ENCODE data around the gene TMEM171. TPM values are rescaled to one million over a fixed set of nuclear protein-coding genes. Genes with fewer than 3 reads are reported as not detected.

The TMEM171 gene
- polyA plus RNA-seq: 1 to 10 TPM in 1 of 3 donors, under 1 TPM in 1, not detected in 1; 0.52 to 2.5 TPM

- no peak within 1 kb of the TSS for H3K27ac ChIP-seq (ENCODE audit: low read depth, low read length)
- 1 to 2% (median 2%) methylated on average over 61 to 94 of the region's 94 CpGs for WGBS, 3 donors
Measured at GRCh38 chr5:73120222-73121118, at the start of gene TMEM171. TMEM171 (plus strand) TSS chr5:73120575; CDS start chr5:73123374, 2,799 bp downstream.

GRCh38 chr5:73081093-73081492 lies 39.3 kb upstream of the TMEM171 start:
- H3K27ac ChIP-seq (ENCODE audit: low read depth, low read length): no peak overlapping the region
- WGBS, 3 donors: 83 to 94% (median 91%) methylated on average over 4 of the region's 4 CpGs

- no peak overlapping the region for H3K27ac ChIP-seq (ENCODE audit: low read depth, low read length)
- WGBS, 3 donors: 80 to 96% (median 94%) methylated on average over 4 of the region's 4 CpGs
Measured at GRCh38 chr5:73088026-73088425, 32.3 kb upstream of the TMEM171 start.

- H3K27ac ChIP-seq (ENCODE audit: low read depth, low read length): no peak overlapping the region
- WGBS, 3 donors: 93 to 95% (median 95%) methylated on average over 7 of the region's 7 CpGs
Measured at GRCh38 chr5:73093943-73094342, 26.4 kb upstream of the TMEM171 start.

GRCh38 chr5:73094415-73094814 lies 26.0 kb upstream of the TMEM171 start:
- H3K27ac ChIP-seq (ENCODE audit: low read depth, low read length): no peak overlapping the region
- WGBS, 3 donors: 74 to 78% (median 77%) methylated on average over 1 of the region's 1 CpG

- no peak overlapping the region for H3K27ac ChIP-seq (ENCODE audit: low read depth, low read length)
- WGBS, 3 donors: 92 to 96% (median 96%) methylated on average over 6 of the region's 6 CpGs
Measured at GRCh38 chr5:73095564-73096238, 24.7 kb upstream of the TMEM171 start.

- H3K27ac ChIP-seq (ENCODE audit: low read depth, low read length): no peak overlapping the region
- 76 to 95% (median 81%) methylated on average over 1 of the region's 1 CpG for WGBS, 3 donors
Measured at GRCh38 chr5:73096239-73096575, 24.2 kb upstream of the TMEM171 start.

- 92 to 95% (median 92%) methylated on average over 2 of the region's 2 CpGs for WGBS, 3 donors
- H3K27ac ChIP-seq (ENCODE audit: low read depth, low read length): no peak overlapping the region
Measured at GRCh38 chr5:73097740-73098139, 22.6 kb upstream of the TMEM171 start.

- no peak overlapping the region for H3K27ac ChIP-seq (ENCODE audit: low read depth, low read length)
- WGBS, 3 donors: 89 to 97% (median 95%) methylated on average over 4 of the region's 4 CpGs
Measured at GRCh38 chr5:73100109-73100508, 20.3 kb upstream of the TMEM171 start.

- 53 to 72% (median 62%) methylated on average over 4 of the region's 4 CpGs for WGBS, 3 donors
- no peak overlapping the region for H3K27ac ChIP-seq (ENCODE audit: low read depth, low read length)
Measured at GRCh38 chr5:73103870-73104299, 16.5 kb upstream of the TMEM171 start.

GRCh38 chr5:73104326-73104725 lies 16.0 kb upstream of the TMEM171 start:
- WGBS, 3 donors: 80 to 81% (median 80%) methylated on average over 1 of the region's 1 CpG
- no peak overlapping the region for H3K27ac ChIP-seq (ENCODE audit: low read depth, low read length)

- no peak overlapping the region for H3K27ac ChIP-seq (ENCODE audit: low read depth, low read length)
Measured at GRCh38 chr5:73106335-73106734, 14.0 kb upstream of the TMEM171 start.

- no peak overlapping the region for H3K27ac ChIP-seq (ENCODE audit: low read depth, low read length)
- 84 to 91% (median 87%) methylated on average over 1 of the region's 1 CpG for WGBS, 3 donors
Measured at GRCh38 chr5:73110190-73110589, 10.2 kb upstream of the TMEM171 start.

- no peak overlapping the region for H3K27ac ChIP-seq (ENCODE audit: low read depth, low read length)
- 90 to 94% (median 90%) methylated on average over 1 of the region's 1 CpG for WGBS, 3 donors
Measured at GRCh38 chr5:73111536-73111935, 8.8 kb upstream of the TMEM171 start.

- H3K27ac ChIP-seq (ENCODE audit: low read depth, low read length): no peak overlapping the region
- 68 to 86% (median 74%) methylated on average over 1 of the region's 1 CpG for WGBS, 3 donors
Measured at GRCh38 chr5:73112359-73112758, 8.0 kb upstream of the TMEM171 start.

- no peak overlapping the region for H3K27ac ChIP-seq (ENCODE audit: low read depth, low read length)
- WGBS, 3 donors: 33 to 69% (median 62%) methylated on average over 3 of the region's 3 CpGs
Measured at GRCh38 chr5:73114044-73114688, 6.2 kb upstream of the TMEM171 start.

GRCh38 chr5:73115399-73116051 lies 4.8 kb upstream of the TMEM171 start:
- H3K27ac ChIP-seq (ENCODE audit: low read depth, low read length): no peak overlapping the region
- 52 to 77% (median 55%) methylated on average over 4 of the region's 4 CpGs for WGBS, 3 donors

GRCh38 chr5:73116506-73116905 lies 3.9 kb upstream of the TMEM171 start:
- no peak overlapping the region for H3K27ac ChIP-seq (ENCODE audit: low read depth, low read length)
- WGBS, 3 donors: 75 to 89% (median 85%) methylated on average over 2 of the region's 2 CpGs

Measured in adipose tissue (tissue), 3 donors.